Retinal pigment epithelial cell (primary cell): ENCODE data around the gene IRF9.

Source experiments
- DNase-seq: peaks from one replicate; pipeline ENCODE4 v3.0.0-alpha.2; 2010; ENCODE audit warnings: low read depth
- H3K4me3 ChIP-seq: 2 replicates; pipeline ENCODE4 v1.5.1; 2011; ENCODE audit warnings: mild to moderate bottlenecking, low read length, control low read depth, moderate library complexity
- CTCF ChIP-seq: conservative IDR thresholded peaks from 2 replicates; pipeline ENCODE4 v1.5.1; 2011; ENCODE audit warnings: low read depth, low read length, control low read depth, inconsistent platforms

Gene IRF9

GRCh38 chr14:24132976-24133375 lies 28.1 kb upstream of the IRF9 start:
- no peak overlapping the region for H3K4me3 ChIP-seq
- DNase-seq, result no peak
- TF ChIP-seq CTCF, result no peak

- no peak for DNase-seq
These were observed 27.3 kb upstream of the IRF9 start for GRCh38 chr14:24133735-24134134.

GRCh38 chr14:24135584-24135833 lies 25.6 kb upstream of the IRF9 start:
- no peak for TF ChIP-seq CTCF
- peak overlapping the region; percentile 75 for H3K4me3 ChIP-seq
- DNase-seq, result no peak

More at GRCh38 chr14:24133735-24134134, 27.3 kb upstream of the IRF9 start:
- H3K4me3 ChIP-seq, result no peak overlapping the region
- TF ChIP-seq CTCF, result no peak

GRCh38 chr14:24135834-24136683 lies 25.0 kb upstream of the IRF9 start, which contains the start of gene PSME1:
TSS of gene PSME1 (plus strand) at chr14:24136194. CDS start at chr14:24136263, 69 bp downstream.
- peak; percentile 56 for DNase-seq
- no peak for TF ChIP-seq CTCF
- peak within 1 kb of the TSS; percentile 75 for H3K4me3 ChIP-seq

GRCh38 chr14:24136684-24137528 lies 24.2 kb upstream of the IRF9 start:
- TF ChIP-seq CTCF, result no peak
- no peak for DNase-seq

GRCh38 chr14:24137529-24138395 lies 23.3 kb upstream of the IRF9 start:
- no peak overlapping the region for H3K4me3 ChIP-seq
- no peak for DNase-seq
- TF ChIP-seq CTCF, result no peak

More at GRCh38 chr14:24136684-24137528, 24.2 kb upstream of the IRF9 start:
- peak overlapping the region; percentile 75 for H3K4me3 ChIP-seq
